B cell (primary cell): Measurements from ENCODE around the gene DIMT1. TPM values are rescaled to one million over a fixed set of nuclear protein-coding genes. Genes with fewer than 3 reads are reported as not detected.

Experiments used
- ATAC-seq: fragments of 200-7000 bp; cut with Tn5 transposase; one replicate; pipeline ENCODE4 v1.10.0; 2021; ENCODE audit warnings: low read depth, mild to moderate bottlenecking, moderate number of reproducible peaks, moderate library complexity
- CTCF ChIA-PET: fragments of 350-600 bp; sonication (Branson Sonifier 250); formaldehyde crosslinking; loops from one replicate; lab custom pipeline; 2021; ENCODE audit warnings: antibody characterized with exemption, inconsistent platforms; lab: Charles Lee
- POLR2A ChIA-PET: fragments of 350-600 bp; sonication (Branson Sonifier 250); formaldehyde crosslinking; loops from one replicate; lab custom pipeline; 2021; ENCODE audit warnings: antibody characterized with exemption; lab: Charles Lee
- DNase-seq: peaks from one replicate; pipeline ENCODE4 v3.0.0; 2013
- H2AFZ ChIP-seq: 2 replicates; pipeline ENCODE4 v1.6.1; 2012; ENCODE audit warnings: mild to moderate bottlenecking, low read depth, low read length; ENCODE audit not compliant: insufficient read depth, poor library complexity, severe bottlenecking
- H3K27ac ChIP-seq, 2 donors: 1 replicate in 1 of 2; 2 replicates in 1 of 2; pipeline ENCODE4 v1.5.1; 2012 to 2013; ENCODE audit warnings: low read length in 2 of 2, mild to moderate bottlenecking in 2 of 2, moderate library complexity in 1 of 2
- H3K27me3 ChIP-seq, 4 experiments: fragments of 200-600 bp in 1 of 4; sonication (generic) in 1 of 4; replicated peaks in 1 of 4; 1 replicate in 2 of 4; 2 replicates in 2 of 4; pipeline versions ENCODE4 v1.6.1 to v1.7.0; 2013 to 2016; ENCODE audit warnings: low read length in 3 of 4, mild to moderate bottlenecking in 2 of 4, mixed read lengths in 1 of 4, moderate library complexity in 1 of 4; ENCODE audit not compliant: insufficient read depth in 4 of 4, control insufficient read depth in 3 of 4; ENCODE audit errors: control extremely low read depth in 1 of 4
- H3K36me3 ChIP-seq, 2 experiments: replicated peaks in 1 of 2; 1 replicate in 1 of 2; 2 replicates in 1 of 2; pipeline versions ENCODE4 v1.6.1 to v1.7.1; 2013; ENCODE audit warnings: low read length in 1 of 2; ENCODE audit not compliant: insufficient read depth in 2 of 2, control insufficient read depth in 1 of 2; ENCODE audit errors: control extremely low read depth in 1 of 2, extremely low read depth in 1 of 2
- H3K4me1 ChIP-seq, 2 donors: fragments of 200-600 bp in 1 of 2; sonication (generic) in 1 of 2; 1 replicate in 1 of 2; 2 replicates in 1 of 2; pipeline versions ENCODE4 v1.5.1 to v1.6.1; 2013 to 2017; ENCODE audit warnings: low read length in 2 of 2; ENCODE audit not compliant: control insufficient read depth in 2 of 2, insufficient read depth in 2 of 2
- H3K4me2 ChIP-seq: replicated peaks from 2 replicates; pipeline ENCODE3; 2012; ENCODE audit warnings: mild to moderate bottlenecking, low read depth, low read length; ENCODE audit not compliant: poor library complexity, severe bottlenecking
- H3K4me3 ChIP-seq, 5 experiments: fragments of 200-600 bp in 1 of 5; sonication (generic) in 1 of 5; 1 replicate in 3 of 5; 2 replicates in 2 of 5; pipeline versions ENCODE4 v1.5.1 to v1.7.0; 2011 to 2016; ENCODE audit warnings: low read length in 4 of 5, mild to moderate bottlenecking in 4 of 5, low read depth in 2 of 5, control low read depth in 1 of 5, moderate library complexity in 1 of 5; ENCODE audit not compliant: insufficient read depth in 1 of 5; ENCODE audit errors: control extremely low read depth in 1 of 5, extremely low read depth in 1 of 5
- H3K79me2 ChIP-seq: fragments of 200-600 bp; sonication (generic); one replicate; pipeline ENCODE4 v1.6.0; 2016; ENCODE audit warnings: low read length; ENCODE audit not compliant: control insufficient read depth, insufficient read depth
- H3K9ac ChIP-seq: fragments of 200-600 bp; sonication (generic); 2 replicates; pipeline ENCODE4 v1.6.1; 2017; ENCODE audit warnings: mild to moderate bottlenecking, low read length, moderate library complexity
- H3K9me3 ChIP-seq, 3 donors: one replicate each; pipeline versions ENCODE4 v1.6.1 to v1.7.1; 2013; ENCODE audit warnings: low read length in 2 of 3; ENCODE audit not compliant: control insufficient read depth in 2 of 3, insufficient read depth in 1 of 3; ENCODE audit errors: control extremely low read depth in 1 of 3
- H4K20me1 ChIP-seq: 2 replicates; pipeline ENCODE4 v1.6.0; 2012; ENCODE audit warnings: mild to moderate bottlenecking, low read length; ENCODE audit not compliant: insufficient read depth, control insufficient read depth, poor library complexity, severe bottlenecking
- H3K27ac Mint-ChIP-seq: one replicate; pipeline ENCODE4 v1.8.0; 2021; ENCODE audit warnings: mixed read lengths
- H3K27me3 Mint-ChIP-seq: one replicate; pipeline ENCODE4 v1.8.0; 2021; ENCODE audit warnings: mixed read lengths
- H3K4me1 Mint-ChIP-seq: one replicate; pipeline ENCODE4 v1.8.0; 2021; ENCODE audit warnings: mixed read lengths
- H3K4me3 Mint-ChIP-seq: one replicate; pipeline ENCODE4 v1.8.0; 2021; ENCODE audit warnings: mixed read lengths
- H3K9me3 Mint-ChIP-seq: one replicate; pipeline ENCODE4 v1.8.0; 2022; ENCODE audit warnings: mixed read lengths; ENCODE audit not compliant: insufficient read depth
- EZH2 ChIP-seq: IDR thresholded peaks from 2 replicates; pipeline ENCODE4 v1.6.1; 2012; ENCODE audit warnings: borderline replicate concordance, low read depth, mild to moderate bottlenecking, moderate library complexity, low read length; ENCODE audit not compliant: insufficient read depth, poor library complexity, severe bottlenecking
- WGBS: methylation state at CpG from one replicate; pipeline ENCODE4 v1.1.5; 2013; ENCODE audit warnings: missing lambda C conversion rate; ENCODE audit not compliant: insufficient coverage; 5-methylcytosine and 5-hydroxymethylcytosine counted together
- intact Hi-C: fragments of 100-400 bp; cut with micrococcal nuclease; formaldehyde crosslinking; loops from one replicate; pipeline ENCODE4 v1.10.0; 2022
- polyA minus RNA-seq: library from RNA; depleted of rRNA, polyadenylated mRNA; stranded (reverse); fragments of >200 nt; gene quantifications from 2 replicates; pipeline ENCODE4 v1.2.3, GENCODE V29; 2012
- polyA plus RNA-seq: library from polyadenylated mRNA; depleted of rRNA; stranded (reverse); fragments of >200 nt; gene quantifications from 2 replicates; pipeline ENCODE4 v1.2.3, GENCODE V29; 2012
- total RNA-seq, 2 donors: library from RNA; stranded (reverse); fragments of 120-200 nt in 1 of 2; gene quantifications; 1 replicate in 1 of 2; 2 replicates in 1 of 2; pipeline versions ENCODE4 v1.2.3 to v1.2.4, GENCODE V29; 2013 to 2022
- TF ChIP-seq, protein P1 (sequence below): fragments of 200-600 bp; IDR thresholded peaks from one replicate; pipeline ENCODE4 v1.8.0; 2022; ENCODE audit warnings: antibody characterized with exemption, mild to moderate bottlenecking

Gene DIMT1
- 19.5 and 20.7 TPM in 2 replicates for total RNA-seq
- total RNA-seq (2013) = 26.2 TPM
- polyA plus RNA-seq = 16.0 and 30.8 TPM in 2 replicates
- 11.4 and 21.2 TPM in 2 replicates for polyA minus RNA-seq

GRCh38 chr5:62403411-62404250 lies at the start of gene DIMT1:
DIMT1 (minus strand) TSS chr5:62403905; CDS start chr5:62403772, 133 bp downstream.
- DNase-seq = peak; percentile 93
- CTCF ChIA-PET = interaction anchor here (0.8 to 3.6 kb wide), 8 partner anchors 10 to 375 kb away, joined by 3 to 16 read pairs (median 4); partner anchors contain the start of genes IPO11 and KIF2A

More at GRCh38 chr5:62403411-62404250, at the start of gene DIMT1:
- peaks cover 22% of the 10 kb centered on the region for H3K4me1 Mint-ChIP-seq
- peak within 1 kb of the TSS; percentile 87 for H2AFZ ChIP-seq
- under 1% methylated on average over 66 of the region's 66 CpGs for WGBS
- no peaks in the 10 kb centered on the region for H3K9me3 Mint-ChIP-seq
- H3K4me2 ChIP-seq = peak within 1 kb of the TSS; percentile 96
- H3K4me3 Mint-ChIP-seq = peak within 1 kb of the TSS; percentile 100
- peak; percentile 99 for ATAC-seq
- TF ChIP-seq, protein P1, sequence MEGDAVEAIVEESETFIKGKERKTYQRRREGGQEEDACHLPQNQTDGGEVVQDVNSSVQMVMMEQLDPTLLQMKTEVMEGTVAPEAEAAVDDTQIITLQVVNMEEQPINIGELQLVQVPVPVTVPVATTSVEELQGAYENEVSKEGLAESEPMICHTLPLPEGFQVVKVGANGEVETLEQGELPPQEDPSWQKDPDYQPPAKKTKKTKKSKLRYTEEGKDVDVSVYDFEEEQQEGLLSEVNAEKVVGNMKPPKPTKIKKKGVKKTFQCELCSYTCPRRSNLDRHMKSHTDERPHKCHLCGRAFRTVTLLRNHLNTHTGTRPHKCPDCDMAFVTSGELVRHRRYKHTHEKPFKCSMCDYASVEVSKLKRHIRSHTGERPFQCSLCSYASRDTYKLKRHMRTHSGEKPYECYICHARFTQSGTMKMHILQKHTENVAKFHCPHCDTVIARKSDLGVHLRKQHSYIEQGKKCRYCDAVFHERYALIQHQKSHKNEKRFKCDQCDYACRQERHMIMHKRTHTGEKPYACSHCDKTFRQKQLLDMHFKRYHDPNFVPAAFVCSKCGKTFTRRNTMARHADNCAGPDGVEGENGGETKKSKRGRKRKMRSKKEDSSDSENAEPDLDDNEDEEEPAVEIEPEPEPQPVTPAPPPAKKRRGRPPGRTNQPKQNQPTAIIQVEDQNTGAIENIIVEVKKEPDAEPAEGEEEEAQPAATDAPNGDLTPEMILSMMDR = no peak
- no peak for TF ChIP-seq EZH2
- no peaks in the 10 kb centered on the region for H3K27me3 Mint-ChIP-seq
- H3K27ac Mint-ChIP-seq = peak within 1 kb of the TSS; percentile 87
- H3K9ac ChIP-seq = peak within 1 kb of the TSS; percentile 85
- POLR2A ChIA-PET = interaction anchor here (1.4 to 1.6 kb wide), 2 partner anchors 9 to 98 kb away, joined by 7 to 25 read pairs; partner anchors contain the start of genes IPO11 and KIF2A
- intact Hi-C loops = loop anchor here (1.0 to 10.0 kb wide), 6 partner anchors 9 to 1459 kb away; partner anchors contain the start of genes ERCC8, IPO11, KIF2A and NDUFAF2
- H3K27me3 ChIP-seq = no peaks in the 10 kb centered on the region
- peaks cover 5 to 16% of the 10 kb centered on the region in 2 donors for H3K4me1 ChIP-seq
- H4K20me1 ChIP-seq = no peaks in the 10 kb centered on the region
- no peaks in the 10 kb centered on the region for H3K9me3 ChIP-seq
- H3K4me3 ChIP-seq = peak within 1 kb of the TSS; percentile 92 to 98 (median 97)
- peaks cover 14% of the 10 kb centered on the region for H3K79me2 ChIP-seq
- peak within 1 kb of the TSS; percentile 93 to 95 for H3K27ac ChIP-seq
- H3K36me3 ChIP-seq = peaks cover 5 to 10% of the 10 kb centered on the region in 2 experiments
